GM06990 (cell line): ENCODE measurements around the gene SLC44A1.

Experiments
- DNase-seq: peaks from one replicate; pipeline ENCODE4 v3.0.0-alpha.2; 2011; ENCODE audit not compliant: insufficient read length; ENCODE audit errors: extremely low read depth
- H3K27me3 ChIP-seq: replicated peaks from 2 replicates; pipeline ENCODE4 v1.6.0; 2011; ENCODE audit warnings: low read length; ENCODE audit not compliant: control insufficient read depth, insufficient read depth
- H3K36me3 ChIP-seq: 2 replicates; pipeline ENCODE4 v1.5.1; 2011; ENCODE audit warnings: low read length; ENCODE audit not compliant: control insufficient read depth, insufficient read depth
- H3K4me3 ChIP-seq: replicated peaks from 2 replicates; pipeline ENCODE4 v1.5.1; 2011; ENCODE audit warnings: low read depth, mild to moderate bottlenecking, control low read depth, low read length
- CTCF ChIP-seq: IDR thresholded peaks from 2 replicates; pipeline ENCODE4 v1.5.1; 2011; ENCODE audit warnings: low read length, control low read depth, mild to moderate bottlenecking, inconsistent platforms; ENCODE audit not compliant: insufficient read depth, poor library complexity, severe bottlenecking

The SLC44A1 gene

GRCh38 chr9:105289305-105289704, 44.9 kb downstream of the SLC44A1 start:
- TF ChIP-seq CTCF: no peak
- no peaks in the 10 kb centered on the region for H3K36me3 ChIP-seq
- DNase-seq: no peak
- no peak overlapping the region for H3K4me3 ChIP-seq
- no peaks in the 10 kb centered on the region for H3K27me3 ChIP-seq

- TF ChIP-seq CTCF: no peak
- DNase-seq: no peak
- H3K36me3 ChIP-seq: no peaks in the 10 kb centered on the region
- no peak overlapping the region for H3K4me3 ChIP-seq
- H3K27me3 ChIP-seq: no peaks in the 10 kb centered on the region
Observed at GRCh38 chr9:105290418-105290817, 46.0 kb downstream of the SLC44A1 start.

- no peak for TF ChIP-seq CTCF
- DNase-seq: no peak
- no peaks in the 10 kb centered on the region for H3K36me3 ChIP-seq
- H3K27me3 ChIP-seq: no peaks in the 10 kb centered on the region
- H3K4me3 ChIP-seq: no peak overlapping the region
Observed at GRCh38 chr9:105290954-105291353, 46.5 kb downstream of the SLC44A1 start.

GRCh38 chr9:105291422-105291859, 47.0 kb downstream of the SLC44A1 start:
- DNase-seq: no peak
- H3K36me3 ChIP-seq: no peaks in the 10 kb centered on the region
- TF ChIP-seq CTCF: no peak

DNA sequence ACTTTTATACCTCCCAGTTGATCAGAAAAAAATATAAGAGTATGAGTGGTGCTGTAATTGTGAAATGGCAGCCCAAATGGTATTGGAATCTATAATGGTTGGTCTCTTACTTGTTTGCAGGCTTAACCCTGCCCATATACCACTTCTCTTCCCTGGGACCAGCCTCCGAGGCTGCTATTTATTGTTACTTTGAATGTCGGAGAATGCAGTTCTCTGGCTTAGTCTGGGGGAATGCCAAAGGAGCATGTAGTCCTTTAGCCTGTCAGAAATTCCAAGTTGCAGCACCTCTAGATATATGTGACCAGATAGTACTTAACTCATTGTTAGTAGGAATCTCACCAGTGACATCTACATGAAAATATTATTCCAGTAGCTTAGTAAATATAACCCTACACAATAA, 47.5 kb downstream of the SLC44A1 start:
- DNase-seq: no peak
- no peak overlapping the region for H3K4me3 ChIP-seq
- no peak for TF ChIP-seq CTCF
- no peaks in the 10 kb centered on the region for H3K36me3 ChIP-seq
- no peaks in the 10 kb centered on the region for H3K27me3 ChIP-seq

More at GRCh38 chr9:105291422-105291859, 47.0 kb downstream of the SLC44A1 start:
- Histone ChIP-seq H3K27me3 (no peaks in the 10 kb centered on the region), H3K4me3 (no peak overlapping the region)

GRCh38 chr9:105293408-105293807, 49.0 kb downstream of the SLC44A1 start:
- Histone ChIP-seq H3K27me3 (no peaks in the 10 kb centered on the region), H3K4me3 (no peak overlapping the region), H3K36me3 (no peaks in the 10 kb centered on the region)
- no peak for TF ChIP-seq CTCF
- no peak for DNase-seq
